GM10266 (cell line): ENCODE results near the gene HSPB1.

Experiments used
- DNase-seq: peaks from one replicate; pipeline ENCODE4 v3.0.0; 2012; ENCODE audit errors: extremely low spot score
- CTCF ChIP-seq: IDR thresholded peaks from 2 replicates; pipeline ENCODE4 v1.5.1; 2012; ENCODE audit warnings: mild to moderate bottlenecking, low read depth; ENCODE audit not compliant: control insufficient read depth, insufficient read depth; ENCODE audit errors: missing control alignments

HSPB1 gene

GRCh38 chr7:76302347-76303201 is at the start of gene HSPB1:
TSS of gene HSPB1 (plus strand) at chr7:76302673. CDS start at chr7:76302713, 40 bp downstream.
- peak; percentile 3 for TF ChIP-seq CTCF

GRCh38 chr7:76254781-76255180 is 47.7 kb upstream of the HSPB1 start:
- no peak for TF ChIP-seq CTCF
- no peak for DNase-seq

More at GRCh38 chr7:76302347-76303201, at the start of gene HSPB1:
- peak; percentile 93 for DNase-seq

GRCh38 chr7:76257973-76258372 is 44.5 kb upstream of the HSPB1 start:
- TF ChIP-seq CTCF: no peak
- DNase-seq: no peak

- DNase-seq: no peak
These were observed 43.1 kb upstream of the HSPB1 start for GRCh38 chr7:76259124-76260093.

GRCh38 chr7:76260171-76260703 is 42.2 kb upstream of the HSPB1 start:
- no peak for TF ChIP-seq CTCF
- DNase-seq: peak; percentile 81

More at GRCh38 chr7:76259124-76260093, 43.1 kb upstream of the HSPB1 start:
- TF ChIP-seq CTCF: no peak

GRCh38 chr7:76261329-76261728 is 41.1 kb upstream of the HSPB1 start:
- no peak for DNase-seq

More at GRCh38 chr7:76261329-76261728, 41.1 kb upstream of the HSPB1 start:
- no peak for TF ChIP-seq CTCF
